Stimulated activated naive CD8-positive, alpha-beta T cell treated with anti-CD3 and anti-CD28 coated beads, Interleukin-15, Interleukin-2, amounts not matched to agents 100 ng/mL and 50 ng/mL, for 24 hours (primary cell): ENCODE results near the gene CCDC157.

Source experiments
- H3K27ac Mint-ChIP-seq: one replicate; pipeline ENCODE4 v1.8.0; 2021; ENCODE audit warnings: mild to moderate bottlenecking, mixed read lengths
- H3K27me3 Mint-ChIP-seq: one replicate; pipeline ENCODE4 v1.8.0; 2021; ENCODE audit warnings: mixed read lengths
- H3K36me3 Mint-ChIP-seq: one replicate; pipeline ENCODE4 v1.8.0; 2021; ENCODE audit warnings: low read depth, mixed read lengths
- H3K4me1 Mint-ChIP-seq: one replicate; pipeline ENCODE4 v1.8.0; 2021; ENCODE audit warnings: low read depth, mixed read lengths
- H3K4me3 Mint-ChIP-seq: one replicate; pipeline ENCODE4 v1.8.0; 2021; ENCODE audit warnings: mild to moderate bottlenecking, mixed read lengths
- H3K9me3 Mint-ChIP-seq: one replicate; pipeline ENCODE4 v1.8.0; 2021; ENCODE audit warnings: mixed read lengths

CCDC157 gene

DNA sequence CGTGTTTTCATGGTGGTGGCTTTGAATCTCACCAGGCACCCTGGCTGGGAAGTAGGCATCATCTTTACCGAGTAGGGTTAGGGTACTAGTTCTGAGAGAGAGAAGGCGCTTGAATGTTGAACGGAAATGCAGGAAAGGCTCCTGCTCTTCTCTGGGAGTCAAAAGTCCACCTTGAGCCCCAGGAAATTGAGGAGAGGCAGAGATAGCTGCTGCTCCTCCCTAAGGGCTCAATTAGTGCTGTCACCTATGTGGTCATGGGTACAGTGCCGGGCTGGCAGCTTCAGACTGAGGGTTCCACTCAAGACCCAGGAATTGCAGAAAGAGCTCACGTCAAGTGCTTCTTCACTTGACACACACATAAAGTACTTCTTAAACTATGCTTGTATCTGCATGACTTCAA is 1.7 kb downstream of the CCDC157 start:
- peaks cover 21% of the 10 kb centered on the region for H3K36me3 Mint-ChIP-seq
- no peak overlapping the region for H3K27ac Mint-ChIP-seq
- no peak overlapping the region for H3K4me3 Mint-ChIP-seq
- peaks cover 36% of the 10 kb centered on the region for H3K4me1 Mint-ChIP-seq
- H3K27me3 Mint-ChIP-seq = no peaks in the 10 kb centered on the region
- H3K9me3 Mint-ChIP-seq = no peaks in the 10 kb centered on the region

DNA sequence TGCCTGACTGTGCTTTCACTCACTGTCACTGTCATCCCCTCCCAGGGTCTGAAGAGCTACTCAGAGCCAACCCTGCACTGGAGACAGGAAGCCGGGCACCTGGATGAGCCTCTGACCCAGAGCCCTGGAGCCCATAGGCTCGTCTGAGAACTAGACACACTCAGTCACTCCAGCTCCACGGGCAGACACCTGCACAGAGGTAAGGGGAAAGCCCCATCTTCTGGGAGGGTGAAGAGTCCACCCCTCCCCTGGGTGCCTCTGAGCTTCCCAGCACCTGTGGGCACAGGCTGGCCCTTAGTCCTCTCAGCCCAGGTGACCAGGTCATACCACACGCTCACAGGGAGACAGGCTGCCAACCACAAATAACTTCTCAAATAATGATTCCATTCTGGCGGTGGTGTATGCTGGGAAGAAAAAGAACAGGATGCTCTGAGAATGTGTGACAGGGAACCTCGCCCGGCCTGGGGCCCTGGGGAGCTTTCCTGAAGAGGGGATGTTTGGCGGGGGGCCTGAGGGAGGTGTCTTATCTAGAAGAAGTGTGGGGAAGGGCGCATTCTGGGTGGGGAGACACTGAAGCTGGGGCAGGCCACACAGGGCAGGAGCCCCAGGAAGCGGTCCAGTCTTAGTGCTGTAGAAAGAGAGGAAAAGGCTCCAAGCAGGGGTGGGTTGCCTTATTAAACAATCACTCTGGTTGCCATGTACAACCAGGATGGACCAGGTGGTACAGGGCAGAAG is 5.3 kb downstream of the CCDC157 start:
- Mint-ChIP-seq H3K9me3 (no peaks in the 10 kb centered on the region), H3K36me3 (no peaks in the 10 kb centered on the region), H3K4me3 (no peak overlapping the region), H3K27ac (no peak overlapping the region), H3K4me1 (peaks cover 9% of the 10 kb centered on the region), H3K27me3 (no peaks in the 10 kb centered on the region)

DNA sequence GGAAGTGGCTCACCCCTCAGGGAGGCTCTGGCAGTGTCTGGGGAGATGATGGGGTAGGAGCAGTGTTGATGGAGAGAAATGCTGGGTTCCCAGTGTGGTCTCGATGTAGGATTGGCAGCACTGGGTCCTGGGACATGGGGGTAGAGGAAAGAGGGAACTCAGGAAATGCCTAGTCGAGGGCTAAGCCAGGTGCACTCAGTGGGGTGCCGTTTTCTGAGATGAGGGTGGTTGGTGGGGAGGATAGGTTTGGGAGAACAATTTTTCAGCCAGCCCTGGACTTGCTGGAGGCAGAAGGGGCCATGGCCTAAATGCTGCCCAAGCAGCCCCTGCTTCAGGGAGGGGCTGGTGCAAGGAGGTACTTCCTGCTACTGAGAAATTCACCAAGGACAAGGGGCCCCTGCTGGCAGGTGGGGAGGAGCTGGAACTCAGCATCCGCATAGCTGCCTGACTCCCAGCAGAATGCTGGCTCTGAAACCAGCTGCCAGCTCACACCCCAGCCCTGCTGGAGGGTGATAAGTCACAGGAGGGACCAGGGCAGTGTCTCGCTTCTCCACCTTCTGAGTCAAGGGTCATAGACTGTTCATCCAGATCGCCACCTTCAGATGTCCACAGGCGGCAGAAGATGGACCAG is 6.0 kb downstream of the CCDC157 start:
- no peak overlapping the region for H3K4me3 Mint-ChIP-seq

DNA sequence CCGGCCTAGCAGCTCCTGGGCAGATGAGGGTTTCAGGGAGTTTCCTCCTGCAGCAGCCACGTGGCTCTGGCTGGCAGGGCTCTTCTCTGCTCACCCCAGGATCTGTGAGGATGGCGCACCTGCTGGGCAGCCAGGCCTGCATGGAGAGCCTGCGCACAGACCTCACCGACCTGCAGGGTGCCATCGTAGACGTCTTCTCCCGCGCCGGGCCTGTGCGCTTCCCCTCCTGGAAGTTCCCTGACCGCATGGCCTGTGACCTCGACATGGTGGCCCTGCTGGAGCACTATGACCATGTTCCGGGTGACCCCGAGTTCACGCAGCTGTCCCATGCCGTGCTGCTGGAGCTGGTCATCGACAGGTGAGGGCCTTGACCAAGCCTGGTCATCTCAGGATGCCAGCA is 9.1 kb downstream of the CCDC157 start:
- H3K9me3 Mint-ChIP-seq = no peaks in the 10 kb centered on the region
- H3K4me1 Mint-ChIP-seq = no peaks in the 10 kb centered on the region
- H3K27me3 Mint-ChIP-seq = no peaks in the 10 kb centered on the region
- no peak overlapping the region for H3K4me3 Mint-ChIP-seq
- H3K27ac Mint-ChIP-seq = no peak overlapping the region
- H3K36me3 Mint-ChIP-seq = no peaks in the 10 kb centered on the region

More for the DNA sequence above, 6.0 kb downstream of the CCDC157 start:
- no peaks in the 10 kb centered on the region for H3K9me3 Mint-ChIP-seq
- H3K27me3 Mint-ChIP-seq = no peaks in the 10 kb centered on the region
- H3K36me3 Mint-ChIP-seq = no peaks in the 10 kb centered on the region
- peaks cover 4% of the 10 kb centered on the region for H3K4me1 Mint-ChIP-seq
- H3K27ac Mint-ChIP-seq = no peak overlapping the region

DNA sequence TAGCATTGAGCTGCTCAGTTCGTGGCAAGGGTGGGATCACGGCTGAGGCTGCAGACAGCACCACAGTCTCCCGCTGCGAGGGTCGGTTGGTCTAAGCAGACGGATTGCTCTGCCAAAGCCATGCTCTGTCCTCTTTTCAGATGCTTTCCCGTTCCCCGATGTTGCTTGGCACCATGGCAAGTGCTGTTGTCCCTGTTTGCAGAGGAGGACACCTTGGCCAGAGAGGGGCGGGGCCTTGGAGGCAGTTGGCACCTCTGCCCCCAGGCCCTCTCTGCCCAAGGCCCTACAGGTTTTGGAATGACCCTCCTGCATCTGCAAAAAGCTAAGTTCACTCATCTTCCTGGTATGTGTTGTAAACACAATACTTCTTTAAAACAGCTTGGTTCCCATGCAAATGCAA is 11.6 kb downstream of the CCDC157 start:
- no peaks in the 10 kb centered on the region for H3K27me3 Mint-ChIP-seq
- H3K4me3 Mint-ChIP-seq = no peak overlapping the region
- H3K9me3 Mint-ChIP-seq = no peaks in the 10 kb centered on the region
- no peak overlapping the region for H3K27ac Mint-ChIP-seq
- no peaks in the 10 kb centered on the region for H3K4me1 Mint-ChIP-seq
- no peaks in the 10 kb centered on the region for H3K36me3 Mint-ChIP-seq

DNA sequence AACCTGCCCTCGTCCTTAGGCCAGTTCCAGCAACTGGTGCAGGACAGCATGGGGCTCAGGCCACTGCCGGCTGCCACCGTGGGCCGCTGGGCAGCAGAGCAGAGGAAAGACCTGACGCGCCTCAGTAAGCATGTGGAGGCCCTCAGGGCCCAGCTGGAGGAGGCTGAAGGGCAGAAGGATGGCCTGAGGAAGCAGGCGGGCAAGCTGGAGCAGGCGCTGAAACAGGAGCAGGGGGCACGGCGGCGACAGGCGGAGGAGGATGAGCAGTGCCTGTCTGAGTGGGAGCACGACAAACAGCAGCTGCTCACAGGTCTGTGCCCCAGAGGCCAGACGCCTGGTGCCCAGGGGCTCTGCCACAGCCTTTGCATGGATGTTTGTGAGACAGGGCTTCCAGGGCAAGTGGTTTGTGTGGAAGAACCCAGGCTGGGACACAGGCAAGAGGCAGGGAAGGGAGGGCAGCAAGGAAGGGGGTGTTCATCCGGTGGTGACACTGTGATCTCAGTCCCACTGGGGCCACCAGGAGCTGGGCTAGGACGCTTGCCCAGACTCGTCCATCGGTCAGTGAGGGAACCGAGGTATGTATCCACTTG is 13.9 kb downstream of the CCDC157 start:
- no peaks in the 10 kb centered on the region for H3K27me3 Mint-ChIP-seq
- H3K4me3 Mint-ChIP-seq = no peak overlapping the region

DNA sequence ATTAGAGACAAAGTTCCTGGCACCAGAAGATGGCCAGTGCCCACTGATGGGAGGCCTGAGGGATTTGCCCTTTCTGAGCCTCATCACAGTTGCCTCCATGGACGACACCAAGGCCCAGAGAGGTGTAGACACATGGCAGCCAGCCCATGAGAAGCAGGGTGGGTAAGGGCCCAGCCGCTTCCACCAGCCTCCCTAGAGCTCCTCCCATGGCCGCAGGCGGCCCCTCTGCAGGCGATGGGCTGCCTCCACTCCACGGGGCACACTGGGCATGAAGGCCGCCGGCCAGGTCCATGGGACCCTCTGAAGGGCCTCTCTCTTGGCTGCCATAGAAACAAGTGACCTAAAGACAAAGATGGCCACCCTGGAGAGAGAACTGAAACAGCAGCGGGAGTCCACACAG is 14.5 kb downstream of the CCDC157 start:
- no peaks in the 10 kb centered on the region for H3K36me3 Mint-ChIP-seq
- no peaks in the 10 kb centered on the region for H3K9me3 Mint-ChIP-seq
- H3K4me1 Mint-ChIP-seq = no peaks in the 10 kb centered on the region
- no peak overlapping the region for H3K27ac Mint-ChIP-seq
- no peaks in the 10 kb centered on the region for H3K27me3 Mint-ChIP-seq
- H3K4me3 Mint-ChIP-seq = no peak overlapping the region

More for the DNA sequence above, 13.9 kb downstream of the CCDC157 start:
- Mint-ChIP-seq H3K4me1 (no peaks in the 10 kb centered on the region), H3K27ac (no peak overlapping the region), H3K36me3 (no peaks in the 10 kb centered on the region), H3K9me3 (no peaks in the 10 kb centered on the region)

GRCh38 chr22:30371981-30372380 is 15.2 kb downstream of the CCDC157 start:
- Mint-ChIP-seq H3K36me3 (no peaks in the 10 kb centered on the region), H3K9me3 (no peaks in the 10 kb centered on the region), H3K4me1 (no peaks in the 10 kb centered on the region), H3K27ac (no peak overlapping the region), H3K4me3 (no peak overlapping the region), H3K27me3 (no peaks in the 10 kb centered on the region)

DNA sequence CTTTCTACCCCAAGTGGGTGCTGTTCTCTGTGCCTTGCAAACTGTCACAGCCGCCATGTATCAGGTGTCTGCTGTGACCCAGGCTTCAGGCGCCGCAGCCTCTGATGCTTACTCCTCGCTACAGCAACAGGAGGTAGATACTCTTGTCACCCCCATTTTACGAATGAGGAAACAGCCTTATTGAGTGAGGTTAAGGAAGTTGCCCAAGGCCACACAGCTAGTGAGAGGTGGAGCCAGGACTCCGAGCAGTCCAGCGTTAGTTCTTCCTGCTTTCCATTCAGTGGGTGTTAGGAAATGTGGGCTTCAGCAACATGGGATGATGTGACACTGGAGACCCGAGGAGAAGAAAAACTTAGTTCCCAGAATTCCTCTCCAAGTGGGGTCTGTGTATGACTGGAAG is 16.1 kb downstream of the CCDC157 start:
- H3K9me3 Mint-ChIP-seq = no peaks in the 10 kb centered on the region
- no peaks in the 10 kb centered on the region for H3K4me1 Mint-ChIP-seq
- no peaks in the 10 kb centered on the region for H3K27me3 Mint-ChIP-seq
- no peak overlapping the region for H3K27ac Mint-ChIP-seq
- H3K4me3 Mint-ChIP-seq = no peak overlapping the region
- H3K36me3 Mint-ChIP-seq = no peaks in the 10 kb centered on the region

GRCh38 chr22:30373331-30374325 is 16.8 kb downstream of the CCDC157 start:
- H3K27me3 Mint-ChIP-seq = no peaks in the 10 kb centered on the region
- H3K4me3 Mint-ChIP-seq = no peak overlapping the region
- no peaks in the 10 kb centered on the region for H3K9me3 Mint-ChIP-seq
- no peak overlapping the region for H3K27ac Mint-ChIP-seq
- no peaks in the 10 kb centered on the region for H3K36me3 Mint-ChIP-seq
- no peaks in the 10 kb centered on the region for H3K4me1 Mint-ChIP-seq

- no peaks in the 10 kb centered on the region for H3K27me3 Mint-ChIP-seq
- H3K36me3 Mint-ChIP-seq = no peaks in the 10 kb centered on the region
- no peaks in the 10 kb centered on the region for H3K9me3 Mint-ChIP-seq
- H3K27ac Mint-ChIP-seq = no peak overlapping the region
- no peaks in the 10 kb centered on the region for H3K4me1 Mint-ChIP-seq
- no peak overlapping the region for H3K4me3 Mint-ChIP-seq
Measured at GRCh38 chr22:30375312-30375849, 18.6 kb downstream of the CCDC157 start.

DNA sequence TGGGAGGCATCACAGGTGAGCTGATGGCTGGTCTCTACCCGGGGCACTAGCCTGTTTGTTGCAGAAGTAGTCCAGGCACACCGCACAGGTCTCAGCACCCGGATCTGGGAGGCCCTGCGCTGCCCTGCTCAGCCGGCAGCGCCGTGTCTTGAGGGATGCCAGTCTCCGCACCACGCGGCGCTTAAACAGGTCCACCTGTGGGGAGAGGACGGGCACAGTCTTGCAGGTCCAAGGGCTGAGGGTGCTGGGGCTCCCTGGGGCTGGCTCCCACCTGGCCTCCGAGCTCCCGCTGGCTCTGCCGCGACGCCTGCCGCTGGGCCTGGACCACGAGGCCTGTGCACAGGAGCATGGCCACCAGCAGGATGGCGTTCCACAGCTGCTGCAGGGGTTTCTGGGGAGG is 23.2 kb downstream of the CCDC157 start:
- Mint-ChIP-seq H3K4me1 (peaks cover 8% of the 10 kb centered on the region), H3K9me3 (no peaks in the 10 kb centered on the region), H3K4me3 (no peak overlapping the region), H3K27me3 (no peaks in the 10 kb centered on the region), H3K36me3 (no peaks in the 10 kb centered on the region), H3K27ac (no peak overlapping the region)

DNA sequence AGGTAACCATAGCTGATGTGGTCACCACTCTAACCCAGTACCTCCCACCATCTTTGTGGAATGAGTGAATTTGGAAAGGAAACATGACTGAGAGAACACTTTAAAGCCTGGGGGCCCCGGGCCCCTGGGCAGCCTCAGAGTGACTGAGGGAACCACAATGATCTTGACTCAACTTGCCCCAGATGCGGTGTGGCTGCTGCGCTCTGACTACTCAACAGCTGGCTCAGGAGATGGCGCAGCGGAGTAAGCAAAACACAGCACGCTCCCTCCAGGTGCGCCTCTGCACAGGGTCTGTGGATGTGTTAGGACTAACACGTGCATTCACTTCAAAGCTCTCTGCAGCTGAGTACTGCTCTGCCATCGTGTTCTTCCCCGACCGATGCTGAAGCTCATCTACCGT is 24.5 kb downstream of the CCDC157 start:
- Mint-ChIP-seq H3K9me3 (no peaks in the 10 kb centered on the region), H3K4me3 (no peak overlapping the region), H3K27me3 (no peaks in the 10 kb centered on the region), H3K4me1 (peaks cover 8% of the 10 kb centered on the region), H3K27ac (no peak overlapping the region), H3K36me3 (no peaks in the 10 kb centered on the region)

DNA sequence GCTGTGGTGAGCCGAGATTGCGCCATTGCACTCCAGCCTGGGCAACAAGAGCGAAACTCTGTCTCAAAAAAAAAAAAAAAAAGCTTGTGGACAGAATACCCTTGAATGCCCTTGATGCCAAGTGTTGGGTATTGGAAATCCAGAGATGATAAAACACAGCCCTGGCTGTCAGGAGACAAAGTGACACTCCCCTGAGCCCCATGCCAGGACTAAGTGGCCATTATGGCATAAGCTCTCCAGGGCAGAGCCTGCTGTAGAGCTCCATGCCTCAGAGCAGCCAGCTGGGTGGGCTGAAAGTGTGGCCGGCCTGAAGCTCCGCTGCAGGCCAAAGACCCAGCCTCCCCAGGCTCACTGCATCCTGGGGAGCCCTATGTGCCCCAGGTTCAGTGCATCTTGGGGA is 25.5 kb downstream of the CCDC157 start:
- Mint-ChIP-seq H3K4me3 (no peak overlapping the region), H3K4me1 (peaks cover 9% of the 10 kb centered on the region), H3K27me3 (no peaks in the 10 kb centered on the region), H3K27ac (no peak overlapping the region), H3K9me3 (no peaks in the 10 kb centered on the region), H3K36me3 (no peaks in the 10 kb centered on the region)
